ENCODE data around the gene AGBL1.

Gene AGBL1

DNA sequence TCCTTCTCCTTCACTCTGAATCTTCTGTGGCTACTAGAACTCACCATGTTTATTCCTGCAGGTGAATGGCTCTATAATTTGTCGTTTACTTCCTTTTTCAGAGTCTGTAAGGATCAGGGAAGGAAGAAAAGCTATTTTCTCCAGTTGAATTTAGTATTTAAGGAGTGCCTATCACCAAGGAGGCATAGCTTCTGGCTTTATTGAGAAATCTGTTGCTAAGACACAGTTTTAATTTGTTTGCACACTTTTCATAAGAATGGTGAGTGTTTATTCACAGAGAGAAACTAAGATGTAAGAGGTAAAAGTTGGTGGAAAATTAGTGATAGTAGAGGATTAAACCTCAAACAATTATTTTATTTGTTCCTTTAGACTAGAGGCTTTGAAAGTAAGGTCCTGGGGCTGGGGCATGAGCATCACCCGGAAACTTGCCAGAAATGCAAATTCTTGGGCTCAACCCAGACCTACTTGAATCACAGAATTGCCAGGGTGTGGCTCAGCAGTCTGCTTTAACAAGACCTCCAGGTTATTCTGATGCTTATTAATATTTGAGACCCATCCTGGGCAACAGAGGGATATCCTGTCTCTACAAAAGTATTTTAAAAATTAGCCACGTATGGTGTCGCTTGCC is 461.3 kb downstream of the AGBL1 start:
- DNase-seq: no peak

DNA sequence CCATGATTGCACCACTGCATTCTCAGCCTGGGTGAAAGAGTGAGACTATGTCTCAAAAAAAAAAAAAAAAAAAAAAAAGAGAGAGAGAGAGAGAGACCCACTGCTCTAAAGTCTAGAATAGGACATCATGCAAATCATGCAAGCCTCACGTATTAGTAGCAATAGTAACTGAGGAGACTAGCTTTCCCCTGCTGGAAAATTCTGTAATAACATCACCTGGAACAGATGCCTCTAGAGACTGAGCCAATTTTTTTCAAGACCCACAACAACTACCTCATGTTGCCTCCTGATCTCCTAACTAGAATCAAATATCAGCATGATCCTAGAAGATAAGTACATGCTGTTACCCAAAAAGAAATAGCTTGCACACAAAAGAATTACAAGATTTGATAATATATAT is 461.9 kb downstream of the AGBL1 start:
- no peak for DNase-seq

DNA sequence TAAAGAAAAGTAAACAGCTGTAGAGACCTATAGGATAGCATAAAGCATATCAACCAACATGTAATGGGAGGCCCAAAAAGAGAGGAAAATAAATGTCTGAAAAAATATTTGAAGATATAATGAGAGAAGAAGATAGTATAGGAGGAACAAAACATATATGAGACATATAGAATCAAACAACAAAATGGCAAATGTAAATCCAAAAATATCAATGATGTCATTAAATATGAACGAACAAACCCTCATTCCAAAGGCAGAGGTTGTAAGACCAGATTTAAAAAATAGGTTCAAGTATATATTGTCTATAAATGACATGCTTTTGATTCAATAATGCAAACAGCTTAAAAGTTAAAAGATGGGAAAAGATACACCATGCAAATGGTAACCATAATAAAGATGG is 470.4 kb downstream of the AGBL1 start:
- DNase-seq: no peak

DNA sequence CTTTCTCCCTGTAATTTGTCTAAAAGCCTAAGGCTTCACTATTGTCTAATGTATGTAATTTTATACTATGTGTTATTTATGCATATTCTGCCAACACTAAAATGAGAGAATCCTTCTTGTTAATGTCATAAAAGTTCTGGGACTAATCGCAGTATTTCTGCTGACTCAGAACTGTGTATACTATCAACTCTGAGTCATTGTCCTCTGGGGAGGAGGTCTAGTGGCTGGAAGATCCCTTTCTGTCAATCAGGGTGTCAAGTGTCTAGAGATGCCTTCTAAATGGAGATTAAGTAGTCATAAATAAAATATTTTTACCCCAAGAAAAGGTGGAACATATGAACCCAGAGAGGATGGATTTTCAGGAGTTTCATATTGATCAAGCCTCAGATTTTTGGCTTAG is 473.4 kb downstream of the AGBL1 start:
- DNase-seq: no peak

DNA sequence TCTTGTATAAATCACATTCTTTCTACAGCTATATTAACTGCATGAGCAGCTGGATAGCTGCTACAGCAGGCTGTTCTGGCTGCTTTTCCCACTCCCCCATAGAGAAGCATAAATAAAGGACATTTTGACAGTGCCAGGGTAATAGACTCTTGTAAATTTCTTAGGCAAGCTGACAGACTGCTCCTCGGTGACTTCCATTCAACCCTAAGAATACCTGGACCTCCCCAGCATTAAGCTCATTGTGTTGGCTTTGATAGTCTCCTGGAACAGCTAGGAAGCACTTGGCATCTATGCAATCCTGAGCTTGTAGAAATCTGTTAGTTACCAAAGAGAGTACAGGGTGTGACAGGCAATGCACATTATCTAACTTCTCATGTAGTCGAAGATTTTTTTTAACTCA is 475.4 kb downstream of the AGBL1 start:
- DNase-seq: no peak

DNA sequence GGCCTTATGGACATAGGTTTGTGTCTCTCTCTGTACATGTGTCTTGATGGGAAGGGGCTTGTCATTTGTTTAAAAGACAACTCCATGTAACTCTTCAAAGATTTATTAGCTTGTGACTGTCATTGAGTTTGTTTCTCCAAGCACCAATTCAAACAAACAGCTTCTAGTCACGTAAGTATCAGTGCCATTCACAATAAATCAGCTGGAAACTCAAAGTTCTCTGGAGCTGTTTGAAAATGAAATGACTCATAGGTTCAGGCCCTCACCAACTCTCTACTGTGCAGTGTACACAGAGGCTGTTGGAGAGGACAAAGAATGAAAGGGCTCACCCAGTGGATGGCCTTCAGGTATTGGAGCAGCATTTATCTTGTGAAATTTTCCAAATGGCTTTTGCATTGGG is 476.3 kb downstream of the AGBL1 start:
- DNase-seq: no peak

DNA sequence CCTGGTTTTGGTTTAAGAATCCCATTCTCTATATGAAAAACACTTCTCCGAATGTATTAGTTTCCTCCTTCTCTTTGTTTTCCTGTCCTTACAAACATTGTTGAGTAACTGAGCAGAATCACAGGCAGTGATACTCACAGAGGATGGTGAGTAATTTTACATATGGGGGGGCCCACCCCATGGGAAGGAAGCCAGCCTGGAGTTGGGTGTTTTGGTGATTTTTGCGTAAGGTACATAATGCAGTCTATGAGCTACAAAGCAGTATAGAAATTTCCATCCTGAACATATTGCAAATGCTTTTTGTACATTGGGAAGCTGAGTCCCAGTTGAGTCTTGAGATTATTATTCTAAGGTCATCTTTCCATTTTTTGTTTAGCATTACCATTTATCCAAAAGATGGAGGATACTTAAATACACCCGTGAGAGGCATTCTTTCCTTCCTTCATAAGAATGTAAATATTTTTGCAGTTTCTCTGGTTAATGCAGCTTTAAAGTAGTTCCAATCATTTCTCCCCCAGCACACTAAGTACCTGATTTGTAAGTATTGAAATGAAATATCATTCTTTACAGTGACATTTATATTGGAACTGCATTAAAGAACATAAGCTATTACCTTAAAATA is 476.8 kb downstream of the AGBL1 start:
- DNase-seq: no peak

DNA sequence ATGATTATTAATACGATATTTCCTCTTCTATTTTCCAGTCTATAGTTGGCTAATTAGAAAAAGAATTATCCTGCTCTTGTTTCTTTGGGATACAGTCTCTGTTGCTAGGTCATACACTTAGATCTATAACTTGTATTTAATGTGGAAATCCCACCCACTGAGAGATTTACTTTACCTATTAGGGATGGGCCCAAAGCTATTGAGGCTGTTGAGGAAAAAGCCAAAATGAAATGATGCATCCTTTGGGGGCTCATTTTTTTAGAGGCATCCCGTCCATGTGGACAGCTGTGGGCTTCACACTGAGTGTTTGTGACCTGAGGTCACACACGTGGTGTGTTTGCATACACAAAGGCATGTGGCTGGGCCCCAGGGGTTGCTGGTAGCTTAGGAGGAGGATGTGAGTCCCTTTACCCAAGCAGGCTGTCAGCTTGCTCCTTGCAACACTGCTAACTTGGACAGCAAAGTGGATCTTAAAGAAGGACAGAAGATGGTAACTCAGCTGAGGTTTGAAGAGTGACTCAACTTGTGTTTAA is 477.4 kb downstream of the AGBL1 start:
- no peak for DNase-seq

DNA sequence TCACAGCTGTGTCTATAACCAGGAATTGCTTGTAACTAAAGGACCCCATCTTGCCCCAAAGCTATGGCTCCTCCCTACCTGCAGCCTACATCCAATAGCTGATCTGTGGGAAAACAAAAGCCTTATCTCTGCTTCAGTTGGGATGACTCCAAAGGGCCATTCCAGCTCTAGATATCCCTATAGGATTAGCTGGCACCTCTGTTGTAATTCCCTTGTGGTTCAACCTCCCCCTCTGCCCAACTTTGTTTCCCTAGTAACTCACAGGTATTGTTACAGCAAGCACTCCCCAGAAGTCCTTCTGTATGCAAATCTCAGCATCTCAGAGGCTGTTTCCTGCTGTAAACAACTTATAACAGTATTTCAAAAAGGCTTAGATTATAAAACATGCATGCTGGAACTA is 478.6 kb downstream of the AGBL1 start:
- DNase-seq: no peak

DNA sequence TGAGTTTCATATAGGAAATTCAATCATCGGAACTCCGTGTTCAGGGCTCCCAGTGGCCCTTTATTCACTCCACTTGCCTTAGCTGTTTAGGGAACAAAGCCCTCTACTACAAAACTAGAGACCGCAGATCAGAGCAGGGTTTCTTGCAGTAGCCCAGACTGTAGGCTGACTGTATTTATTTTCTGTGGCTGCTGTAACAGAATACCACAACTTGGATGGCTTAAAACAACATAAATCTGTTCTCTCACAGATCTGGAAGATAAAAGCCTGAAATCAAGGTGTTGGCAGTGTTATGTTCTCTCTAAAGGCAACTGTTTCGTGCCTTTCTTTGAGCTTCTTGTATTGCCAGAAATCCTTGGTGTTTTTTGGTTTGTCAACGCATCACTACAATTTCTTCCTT is 479.0 kb downstream of the AGBL1 start:
- DNase-seq: no peak

DNA sequence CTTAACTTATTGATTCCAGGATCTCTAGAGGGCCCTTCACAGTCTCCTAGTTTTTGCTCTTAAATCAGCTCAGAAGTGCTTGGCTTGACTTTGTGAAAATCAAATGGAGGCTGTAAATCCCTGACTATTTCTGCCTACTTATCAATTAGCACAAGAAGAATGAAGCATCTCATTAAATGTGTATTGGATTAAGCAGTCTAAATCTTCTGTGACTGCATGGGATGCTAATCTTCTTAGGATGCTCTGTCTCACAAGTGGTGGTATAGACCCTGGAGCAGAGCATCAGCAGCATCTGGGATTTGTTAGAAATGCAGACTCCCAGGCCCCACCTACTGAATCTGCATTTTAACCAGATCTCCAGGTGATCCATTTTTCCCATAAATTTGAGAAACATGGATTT is 488.7 kb downstream of the AGBL1 start:
- DNase-seq: no peak

DNA sequence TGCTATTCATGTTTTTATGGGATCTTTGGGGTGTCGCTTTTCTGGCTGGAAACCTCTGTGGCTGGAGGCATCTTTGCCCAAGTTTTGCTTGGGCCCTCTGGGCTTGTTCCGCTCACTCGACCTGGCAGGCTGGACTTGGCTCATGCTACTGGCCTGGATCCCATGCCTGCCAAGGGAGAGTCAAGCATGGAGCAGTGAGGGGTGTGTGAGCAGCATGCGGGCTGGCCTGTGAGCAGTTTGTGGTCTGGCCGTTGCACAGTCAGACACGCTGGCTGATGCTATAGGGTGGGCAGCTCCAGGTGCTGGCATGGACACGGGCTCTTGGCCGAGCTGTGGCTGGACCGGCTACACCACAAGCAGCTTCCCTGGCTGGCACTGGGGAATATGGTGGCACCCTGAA is 491.1 kb downstream of the AGBL1 start:
- DNase-seq: no peak

DNA sequence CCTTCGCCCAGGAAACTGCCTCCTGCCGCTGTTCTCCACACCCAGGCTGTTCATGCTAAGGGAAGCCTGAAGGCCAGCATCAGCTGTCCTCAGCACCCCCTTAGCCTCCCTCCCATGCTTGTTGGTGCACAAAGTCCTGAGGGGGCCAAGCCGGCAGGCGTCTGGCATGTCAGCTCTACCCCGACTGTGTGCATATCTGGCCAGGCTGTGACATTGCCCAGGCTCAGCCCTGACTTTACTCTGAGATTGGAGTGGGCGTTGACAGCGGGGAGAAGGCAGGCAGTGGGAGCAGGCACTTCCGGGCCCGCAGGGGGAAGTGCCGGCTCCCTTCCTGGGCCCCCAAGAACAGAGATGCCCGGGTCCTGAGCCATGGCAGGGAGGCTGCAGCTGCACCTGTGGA is 492.2 kb downstream of the AGBL1 start:
- DNase-seq: no peak

DNA sequence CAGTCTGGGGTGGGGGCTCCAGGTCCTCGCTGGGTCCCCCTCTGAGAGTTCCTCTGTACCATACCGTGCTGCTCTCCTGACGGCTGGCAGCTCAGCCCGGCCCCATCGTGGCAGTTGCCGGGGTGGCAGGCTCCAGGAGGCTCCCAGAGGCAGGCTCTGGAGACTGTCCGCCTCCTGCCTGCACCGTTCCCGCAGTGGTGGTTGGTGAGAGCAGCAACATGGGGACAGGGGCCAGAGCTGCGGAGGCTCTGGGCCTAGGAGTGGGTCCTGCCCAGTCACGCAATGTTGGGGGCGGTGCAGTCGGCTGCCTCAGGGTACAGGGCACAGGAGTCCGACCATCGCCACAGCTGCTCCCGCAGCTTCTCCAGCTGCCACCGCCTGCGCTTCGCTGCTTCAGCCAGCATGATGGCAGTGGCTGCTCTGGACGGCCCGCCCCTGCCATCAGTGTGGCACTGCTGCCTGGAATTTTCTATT is 492.7 kb downstream of the AGBL1 start:
- no peak for DNase-seq

DNA sequence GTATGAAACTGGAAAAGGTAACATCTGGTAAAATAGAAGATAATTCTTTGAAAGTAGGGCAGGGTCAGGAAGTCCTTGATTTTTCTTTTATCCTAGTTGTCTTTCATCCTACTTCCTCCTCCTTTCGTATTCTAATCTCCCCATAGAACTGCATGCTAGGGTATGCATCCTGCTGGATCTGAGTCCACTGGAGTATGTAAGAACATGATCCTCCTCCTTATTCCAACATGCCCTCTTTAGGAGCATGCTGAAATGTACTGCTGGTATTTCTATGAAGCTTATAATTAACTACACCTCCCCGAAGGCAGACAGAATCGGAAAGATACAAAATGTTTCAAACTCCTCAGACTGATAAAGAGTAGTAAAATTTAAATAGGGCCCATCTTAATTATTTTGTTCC is 493.8 kb downstream of the AGBL1 start:
- DNase-seq: no peak

DNA sequence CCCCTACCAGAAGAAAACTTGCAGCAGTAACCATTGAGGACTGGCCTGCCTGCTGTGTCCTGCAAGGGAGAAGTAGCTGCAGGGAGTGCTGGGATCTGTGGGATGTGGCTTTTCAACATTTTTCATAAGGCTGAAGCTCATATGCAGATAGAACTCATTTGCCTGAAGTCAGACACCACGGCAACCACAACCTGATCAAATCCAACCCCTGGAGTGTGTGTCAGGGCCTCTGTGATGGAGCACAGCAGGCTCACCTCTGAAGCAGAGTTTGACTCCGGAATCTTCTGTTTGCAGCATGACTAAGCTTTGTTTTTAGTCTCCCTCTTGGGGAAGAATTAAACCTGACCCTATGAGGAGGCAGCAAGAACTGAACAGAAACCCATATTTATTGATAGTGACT is 508.7 kb downstream of the AGBL1 start:
- DNase-seq: no peak

DNA sequence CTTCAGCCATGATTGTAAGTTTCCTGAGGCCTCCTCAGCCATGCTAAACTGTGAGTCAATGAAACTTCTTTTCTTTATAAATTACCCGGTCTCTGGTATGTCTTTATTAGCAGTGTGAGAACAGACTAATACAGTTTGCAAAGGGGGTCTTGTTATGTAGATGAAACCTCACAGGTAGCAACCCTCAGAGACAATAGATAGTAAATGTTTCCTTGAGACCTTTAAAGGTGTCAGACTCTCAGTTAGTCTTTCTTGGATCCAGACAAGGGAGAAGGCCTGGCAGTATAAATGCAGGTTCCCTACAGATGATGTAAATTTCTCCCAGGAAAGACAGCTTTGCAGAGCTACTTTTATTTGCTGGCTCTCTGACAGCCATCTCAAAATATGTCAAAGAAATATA is 510.8 kb downstream of the AGBL1 start:
- no peak for DNase-seq

DNA sequence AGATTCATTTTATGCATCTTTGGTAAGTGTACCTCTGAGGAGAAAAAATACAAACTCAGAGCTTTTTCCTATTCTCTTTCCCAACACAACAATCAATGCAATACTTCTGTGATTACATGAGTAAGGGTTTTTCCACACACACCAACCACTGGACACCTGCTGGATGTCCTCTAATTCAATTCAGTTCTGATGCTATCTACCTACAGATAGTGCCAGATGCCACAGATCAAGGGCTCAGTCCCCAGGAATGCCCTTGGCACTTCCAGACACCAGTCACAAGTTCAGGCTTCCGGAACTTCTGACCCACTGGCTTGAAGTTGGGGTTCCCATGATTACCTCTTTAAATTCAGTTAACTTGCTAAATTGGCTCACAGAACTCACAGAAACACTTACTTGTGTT is 511.5 kb downstream of the AGBL1 start:
- DNase-seq: no peak

DNA sequence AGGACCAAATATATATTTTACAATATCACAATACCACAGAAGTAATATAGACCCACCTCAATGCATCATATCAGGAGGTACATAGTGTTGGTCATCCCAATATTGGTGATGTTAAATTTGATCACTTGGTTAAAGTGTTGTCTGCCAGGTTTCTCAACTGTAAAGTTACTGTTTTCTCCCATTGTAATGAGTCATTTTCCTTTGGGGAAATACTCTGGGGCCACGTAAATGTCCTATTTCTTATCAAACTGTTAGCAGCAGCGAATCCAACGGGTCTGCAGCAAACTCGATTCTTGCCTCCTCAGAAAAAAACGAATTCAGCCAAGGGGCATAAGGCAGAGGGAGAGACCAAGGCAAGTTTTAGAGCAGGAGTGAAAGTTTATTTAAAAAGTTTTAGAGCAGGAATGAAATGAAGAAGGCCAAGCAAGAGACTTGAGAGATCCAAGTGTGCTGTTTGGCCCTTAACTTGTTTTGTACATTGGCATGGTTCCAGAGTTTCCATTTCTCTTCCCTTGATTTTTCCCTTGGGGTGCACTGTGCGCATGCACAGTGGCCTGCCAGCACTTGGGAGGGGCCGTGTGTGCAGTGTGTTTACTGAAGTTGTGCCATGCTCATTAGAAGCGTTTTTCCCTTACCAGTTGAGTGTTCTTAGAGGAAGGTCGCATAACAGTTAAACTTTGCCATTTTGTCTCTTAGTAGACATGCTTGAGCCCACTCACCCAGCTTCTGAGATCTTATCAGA is 512.5 kb downstream of the AGBL1 start:
- DNase-seq: no peak

DNA sequence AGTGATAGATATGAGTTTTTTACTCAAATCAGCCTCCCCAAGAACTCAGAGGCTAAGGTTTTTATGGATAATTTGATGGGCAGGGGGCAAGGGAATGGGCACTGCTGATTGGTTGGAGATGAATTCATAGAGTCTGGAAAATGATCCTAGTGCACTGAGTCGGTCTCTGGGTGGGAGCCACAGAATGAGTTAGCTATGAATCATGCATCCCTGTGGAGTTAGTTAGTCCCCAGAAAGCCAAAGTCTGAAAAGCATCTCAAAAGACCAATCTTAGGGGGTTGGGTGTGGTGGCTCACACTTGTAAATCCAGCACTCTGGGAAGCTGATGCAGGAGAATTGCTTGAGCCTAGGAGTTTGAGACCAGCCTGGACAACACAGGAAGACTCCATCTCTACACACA is 516.1 kb downstream of the AGBL1 start:
- DNase-seq: no peak

DNA sequence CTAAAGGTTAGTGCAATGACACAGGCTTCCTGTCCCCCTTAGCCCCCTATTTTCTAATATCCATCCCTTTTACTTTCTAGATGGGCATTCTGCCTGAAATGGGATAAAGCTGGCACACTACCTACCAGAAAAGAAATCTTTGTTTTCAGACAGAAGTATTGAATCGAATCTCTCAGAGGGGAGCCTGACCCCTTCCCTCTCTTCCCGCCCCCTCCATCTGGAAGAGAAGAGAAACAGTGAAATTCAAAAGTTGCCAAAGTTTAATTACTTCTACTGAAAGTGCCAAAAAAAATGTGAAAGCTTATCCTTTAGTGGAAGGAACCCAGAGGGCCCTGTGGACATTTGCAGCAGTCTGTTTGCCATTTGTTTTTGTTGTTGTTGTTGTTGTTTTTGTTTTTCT is 523.8 kb downstream of the AGBL1 start:
- DNase-seq: no peak

DNA sequence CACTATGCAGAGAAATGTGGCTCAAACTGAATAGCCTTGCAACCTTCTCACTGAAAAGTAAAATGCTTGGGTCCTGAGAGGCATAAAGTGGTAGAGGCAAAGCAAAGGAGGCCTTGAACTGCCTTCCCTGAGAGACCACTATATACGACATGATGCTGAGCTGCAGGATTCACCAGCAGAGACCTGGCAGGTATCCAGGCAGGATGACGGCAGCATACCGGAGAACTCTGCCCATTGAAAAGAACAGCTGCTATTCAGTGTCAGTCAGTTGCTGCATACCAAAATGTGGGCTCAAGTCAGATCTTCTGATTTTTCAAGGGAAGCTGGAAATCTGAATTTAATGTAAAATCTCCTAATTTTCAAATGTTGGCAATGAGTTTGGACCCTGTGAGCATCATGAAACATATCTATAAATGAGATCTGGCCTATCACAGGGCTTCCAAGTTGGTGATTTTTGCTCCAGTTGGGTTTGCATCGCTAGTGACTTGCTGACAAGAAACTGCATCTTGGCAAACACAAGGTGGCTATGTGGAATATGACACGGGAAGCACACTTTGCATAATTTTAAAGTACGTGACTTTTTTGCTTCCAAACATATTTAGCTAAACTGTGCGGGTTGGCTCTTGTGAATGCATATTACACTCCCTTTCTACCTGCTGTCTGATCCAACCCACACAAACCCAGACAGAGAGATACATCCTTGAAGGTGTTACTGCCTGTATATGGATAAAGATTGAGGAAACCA is 529.0 kb downstream of the AGBL1 start:
- no peak for DNase-seq

DNA sequence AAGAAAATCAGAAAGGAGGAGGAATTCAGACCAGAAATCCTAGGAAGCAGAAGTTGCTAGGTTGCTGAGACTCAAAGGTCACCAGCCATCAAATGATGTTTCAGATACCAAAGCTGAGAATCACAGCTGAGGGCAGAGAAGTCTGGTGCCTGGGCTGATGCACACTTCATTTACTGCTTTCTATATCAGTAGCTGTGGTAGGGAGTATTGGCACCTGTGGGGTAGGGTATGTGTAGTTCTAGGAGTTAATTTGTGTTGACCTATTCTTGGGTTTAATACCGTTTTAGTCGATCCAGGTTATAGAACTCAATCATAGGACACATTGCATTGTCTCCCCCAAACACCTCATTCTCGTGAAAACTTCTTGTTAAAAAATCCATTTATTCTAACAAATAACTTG is 529.6 kb downstream of the AGBL1 start:
- no peak for DNase-seq

DNA sequence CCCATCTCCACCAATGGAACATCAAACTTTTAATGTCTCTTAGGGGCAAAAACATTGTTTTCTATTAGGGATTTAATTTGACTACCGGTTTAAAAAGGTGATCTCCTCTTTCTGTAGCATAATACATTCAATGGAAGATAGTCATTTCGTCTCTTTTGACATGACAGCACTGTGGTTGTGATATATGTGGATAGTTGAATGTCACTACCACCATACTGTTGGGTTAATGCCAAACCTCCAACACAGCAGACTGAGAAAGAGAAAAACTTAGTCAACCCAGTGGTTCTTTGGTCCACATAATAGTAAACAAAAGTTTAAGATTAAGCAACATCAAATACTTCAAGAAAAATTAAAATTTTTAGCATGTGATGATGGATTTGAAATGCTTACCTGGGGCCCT is 530.4 kb downstream of the AGBL1 start:
- no peak for DNase-seq
